Measurements from ENCODE around the gene CRPPA.
"Not testable (repeated sequence)": the region's sequence is repeated elsewhere in the genome, so short reads cannot be mapped to it uniquely, and the experiment has no call there.

The CRPPA gene

GRCh38 chr7:16450366-16450765 is 29.0 kb upstream of the CRPPA start:
- Histone ChIP-seq H3K27me3 (ENCODE audit: insufficient read depth, low read length) (no peaks in the 10 kb centered on the region), H2BK5ac (ENCODE audit: low read depth, low read length, poor library complexity) (no peak overlapping the region), H3K4me1 (ENCODE audit: control insufficient read depth in 1 of 2, insufficient read depth in 2 of 2, low read length in 2 of 2) (no peaks in the 10 kb centered on the region), H3K9ac (ENCODE audit: low read length) (no peak overlapping the region), H2AK5ac (ENCODE audit: low read length) (no peak overlapping the region), H3K4me3 (ENCODE audit: low read depth, low read length) (no peak overlapping the region), H3K36me3 (ENCODE audit: control insufficient read depth in 1 of 2, insufficient read depth in 2 of 2, low read length in 2 of 2) (no peaks in the 10 kb centered on the region), H4K12ac (ENCODE audit: low read depth, low read length) (no peak overlapping the region), H3K14ac (ENCODE audit: low read length) (no peak overlapping the region), H2AFZ (ENCODE audit: insufficient read depth, low read length, poor library complexity) (no peak overlapping the region), H2BK120ac (ENCODE audit: insufficient read depth, low read length, poor library complexity) (no peak overlapping the region), H3K23ac (ENCODE audit: low read length) (no peak overlapping the region), H3K9me3 (ENCODE audit: insufficient read depth, low read depth, low read length) (no peaks in the 10 kb centered on the region), H3K4me2 (ENCODE audit: low read length) (no peak overlapping the region), H3K79me2 (ENCODE audit: control insufficient read depth, insufficient read depth, low read length, poor library complexity) (no peaks in the 10 kb centered on the region), H2BK12ac (ENCODE audit: low read length) (no peak overlapping the region), H3K27ac (ENCODE audit: low read depth, low read length) (no peak overlapping the region), H4K91ac (ENCODE audit: low read depth, low read length) (no peak overlapping the region), H3K18ac (ENCODE audit: low read length) (no peak overlapping the region), H3K4ac (ENCODE audit: low read depth, low read length) (no peak overlapping the region), H3K79me1 (ENCODE audit: low read length) (no peaks in the 10 kb centered on the region), H4K8ac (ENCODE audit: low read depth, low read length) (no peak overlapping the region)
- no peak for DNase-seq
- WGBS (ENCODE audit: extremely low coverage, insufficient coverage, insufficient read length): no CpG with 5 or more reads among the region's 6 CpGs

DNA sequence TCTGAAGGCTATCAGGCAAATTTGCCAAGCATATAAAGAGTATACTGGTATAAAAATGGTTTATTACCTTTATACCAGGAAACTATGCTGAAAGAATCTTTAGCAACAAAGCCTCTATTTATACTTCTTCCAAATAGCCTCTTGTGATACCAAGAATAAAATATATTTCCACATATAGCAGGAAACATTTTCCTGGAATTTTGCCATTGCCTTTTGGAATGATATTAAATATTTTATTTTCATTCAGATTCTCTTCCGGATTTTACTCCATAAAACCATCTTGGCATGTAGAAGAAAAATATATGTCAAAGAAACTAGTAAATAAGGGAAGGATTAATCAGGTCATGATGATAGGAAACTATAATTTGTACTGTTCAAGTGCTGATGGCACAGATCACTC is 26.5 kb upstream of the CRPPA start:
- no peaks in the 10 kb centered on the region for H3K79me2 ChIP-seq (ENCODE audit: control insufficient read depth, insufficient read depth, low read length, poor library complexity)
- H3K27ac ChIP-seq (ENCODE audit: low read depth, low read length): no peak overlapping the region
- H3K27me3 ChIP-seq (ENCODE audit: insufficient read depth, low read length): no peaks in the 10 kb centered on the region
- no peak overlapping the region for H4K8ac ChIP-seq (ENCODE audit: low read depth, low read length)
- H3K4me3 ChIP-seq (ENCODE audit: low read depth, low read length): no peak overlapping the region
- H3K79me1 ChIP-seq (ENCODE audit: low read length): no peaks in the 10 kb centered on the region
- no peak overlapping the region for H2AFZ ChIP-seq (ENCODE audit: insufficient read depth, low read length, poor library complexity)
- H3K18ac ChIP-seq (ENCODE audit: low read length): no peak overlapping the region
- H4K12ac ChIP-seq (ENCODE audit: low read depth, low read length): no peak overlapping the region
- no peak overlapping the region for H3K23ac ChIP-seq (ENCODE audit: low read length)
- H3K9ac ChIP-seq (ENCODE audit: low read length): no peak overlapping the region
- H3K36me3 ChIP-seq (ENCODE audit: control insufficient read depth in 1 of 2, insufficient read depth in 2 of 2, low read length in 2 of 2): no peaks in the 10 kb centered on the region
- no peak overlapping the region for H4K91ac ChIP-seq (ENCODE audit: low read depth, low read length)
- H2AK5ac ChIP-seq (ENCODE audit: low read length): no peak overlapping the region
- DNase-seq: no peak
- H2BK12ac ChIP-seq (ENCODE audit: low read length): no peak overlapping the region
- no peak overlapping the region for H3K14ac ChIP-seq (ENCODE audit: low read length)
- no peaks in the 10 kb centered on the region for H3K9me3 ChIP-seq (ENCODE audit: insufficient read depth, low read depth, low read length)
- H3K4ac ChIP-seq (ENCODE audit: low read depth, low read length): no peak overlapping the region
- H3K4me2 ChIP-seq (ENCODE audit: low read length): no peak overlapping the region
- H3K4me1 ChIP-seq (ENCODE audit: control insufficient read depth in 1 of 2, insufficient read depth in 2 of 2, low read length in 2 of 2): no peaks in the 10 kb centered on the region
- no peak overlapping the region for H2BK120ac ChIP-seq (ENCODE audit: insufficient read depth, low read length, poor library complexity)
- no peak overlapping the region for H2BK5ac ChIP-seq (ENCODE audit: low read depth, low read length, poor library complexity)
- WGBS (ENCODE audit: extremely low coverage, insufficient coverage, insufficient read length): no CpG with 5 or more reads among the region's 1 CpG

DNA sequence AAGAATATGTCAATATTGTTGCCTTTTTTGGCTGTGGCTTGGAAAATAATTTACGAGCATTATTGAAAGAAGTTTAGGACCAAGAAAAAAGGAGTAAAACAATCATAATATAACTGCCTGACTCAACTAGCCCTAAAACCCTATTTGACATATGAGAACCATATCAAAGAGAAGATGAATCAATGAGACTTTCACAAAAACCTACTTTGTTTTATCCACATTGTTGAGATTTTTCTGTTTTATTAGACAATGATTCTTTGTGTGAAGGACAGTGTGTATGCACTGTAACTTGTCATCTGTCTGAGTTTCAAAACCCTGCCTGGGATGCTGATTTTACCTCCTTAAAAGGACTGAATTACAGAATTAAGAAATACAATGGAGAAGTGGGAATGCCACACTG is 25.2 kb upstream of the CRPPA start:
- no peak overlapping the region for H3K4me2 ChIP-seq (ENCODE audit: low read length)

DNA sequence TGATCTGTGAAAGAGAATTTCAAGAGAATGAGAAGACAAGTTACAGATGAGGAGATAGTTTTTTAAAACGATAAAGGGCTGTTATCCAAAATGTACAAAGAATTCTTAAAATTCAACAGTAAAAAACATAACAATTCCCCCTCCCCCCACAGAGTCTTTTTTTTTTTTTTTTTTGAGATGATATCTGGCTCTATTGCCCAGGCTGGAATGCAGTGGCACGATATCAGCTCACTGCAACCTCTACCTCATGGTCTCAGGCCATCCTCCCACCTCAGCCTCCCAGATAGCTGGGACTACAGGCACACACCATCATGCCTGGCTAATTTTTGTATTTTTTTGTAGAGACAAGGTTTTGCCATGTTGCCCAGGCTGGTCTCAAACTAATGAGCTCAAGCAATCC is 22.5 kb upstream of the CRPPA start:
- not testable (repeated sequence) for H3K4ac ChIP-seq (ENCODE audit: low read depth, low read length); H3K79me2 ChIP-seq (ENCODE audit: control insufficient read depth, insufficient read depth, low read length, poor library complexity); H3K27me3 ChIP-seq (ENCODE audit: insufficient read depth, low read length); H2AK5ac ChIP-seq (ENCODE audit: low read length); H4K8ac ChIP-seq (ENCODE audit: low read depth, low read length); H4K91ac ChIP-seq (ENCODE audit: low read depth, low read length); DNase-seq; H3K9ac ChIP-seq (ENCODE audit: low read length); H3K14ac ChIP-seq (ENCODE audit: low read length); H2AFZ ChIP-seq (ENCODE audit: insufficient read depth, low read length, poor library complexity); H2BK120ac ChIP-seq (ENCODE audit: insufficient read depth, low read length, poor library complexity); H3K79me1 ChIP-seq (ENCODE audit: low read length); H3K4me1 ChIP-seq (ENCODE audit: control insufficient read depth in 1 of 2, insufficient read depth in 2 of 2, low read length in 2 of 2); H3K4me2 ChIP-seq (ENCODE audit: low read length); H3K23ac ChIP-seq (ENCODE audit: low read length); H3K27ac ChIP-seq (ENCODE audit: low read depth, low read length); H3K9me3 ChIP-seq (ENCODE audit: insufficient read depth, low read depth, low read length); H2BK5ac ChIP-seq (ENCODE audit: low read depth, low read length, poor library complexity); H2BK12ac ChIP-seq (ENCODE audit: low read length); H3K18ac ChIP-seq (ENCODE audit: low read length); H3K36me3 ChIP-seq (ENCODE audit: control insufficient read depth in 1 of 2, insufficient read depth in 2 of 2, low read length in 2 of 2); H4K12ac ChIP-seq (ENCODE audit: low read depth, low read length); H3K4me3 ChIP-seq (ENCODE audit: low read depth, low read length)
- no CpG with 5 or more reads among the region's 2 CpGs for WGBS (ENCODE audit: extremely low coverage, insufficient coverage, insufficient read length)

More for the DNA sequence above, 25.2 kb upstream of the CRPPA start:
- H2AFZ ChIP-seq (ENCODE audit: insufficient read depth, low read length, poor library complexity): no peak overlapping the region
- H3K79me2 ChIP-seq (ENCODE audit: control insufficient read depth, insufficient read depth, low read length, poor library complexity): no peaks in the 10 kb centered on the region
- H3K79me1 ChIP-seq (ENCODE audit: low read length): no peaks in the 10 kb centered on the region
- no CpG with 5 or more reads among the region's 1 CpG for WGBS (ENCODE audit: extremely low coverage, insufficient coverage, insufficient read length)
- no peak overlapping the region for H3K4me3 ChIP-seq (ENCODE audit: low read depth, low read length)
- no peak overlapping the region for H3K14ac ChIP-seq (ENCODE audit: low read length)
- H2BK120ac ChIP-seq (ENCODE audit: insufficient read depth, low read length, poor library complexity): no peak overlapping the region
- H3K27me3 ChIP-seq (ENCODE audit: insufficient read depth, low read length): no peaks in the 10 kb centered on the region
- H3K36me3 ChIP-seq (ENCODE audit: control insufficient read depth in 1 of 2, insufficient read depth in 2 of 2, low read length in 2 of 2): no peaks in the 10 kb centered on the region
- H3K4ac ChIP-seq (ENCODE audit: low read depth, low read length): no peak overlapping the region
- no peak overlapping the region for H4K12ac ChIP-seq (ENCODE audit: low read depth, low read length)
- H2BK12ac ChIP-seq (ENCODE audit: low read length): no peak overlapping the region
- no peak overlapping the region for H4K8ac ChIP-seq (ENCODE audit: low read depth, low read length)
- H2AK5ac ChIP-seq (ENCODE audit: low read length): no peak overlapping the region
- no peak for DNase-seq
- H3K18ac ChIP-seq (ENCODE audit: low read length): no peak overlapping the region
- H3K27ac ChIP-seq (ENCODE audit: low read depth, low read length): no peak overlapping the region
- no peak overlapping the region for H4K91ac ChIP-seq (ENCODE audit: low read depth, low read length)
- H3K9ac ChIP-seq (ENCODE audit: low read length): no peak overlapping the region
- H3K4me1 ChIP-seq (ENCODE audit: control insufficient read depth in 1 of 2, insufficient read depth in 2 of 2, low read length in 2 of 2): no peaks in the 10 kb centered on the region
- no peak overlapping the region for H2BK5ac ChIP-seq (ENCODE audit: low read depth, low read length, poor library complexity)
- no peaks in the 10 kb centered on the region for H3K9me3 ChIP-seq (ENCODE audit: insufficient read depth, low read depth, low read length)
- no peak overlapping the region for H3K23ac ChIP-seq (ENCODE audit: low read length)

GRCh38 chr7:16438988-16439387 is 17.6 kb upstream of the CRPPA start:
- Histone ChIP-seq H3K23ac (ENCODE audit: low read length) (no peak overlapping the region), H3K18ac (ENCODE audit: low read length) (no peak overlapping the region)

More at GRCh38 chr7:16438988-16439387, 17.6 kb upstream of the CRPPA start:
- Histone ChIP-seq H2AK5ac (ENCODE audit: low read length) (no peak overlapping the region), H3K27ac (ENCODE audit: low read depth, low read length) (no peak overlapping the region), H4K12ac (ENCODE audit: low read depth, low read length) (no peak overlapping the region), H3K27me3 (ENCODE audit: insufficient read depth, low read length) (no peaks in the 10 kb centered on the region), H3K79me2 (ENCODE audit: control insufficient read depth, insufficient read depth, low read length, poor library complexity) (no peaks in the 10 kb centered on the region), H3K9me3 (ENCODE audit: insufficient read depth, low read depth, low read length) (no peaks in the 10 kb centered on the region), H3K9ac (ENCODE audit: low read length) (no peak overlapping the region), H3K4me3 (ENCODE audit: low read depth, low read length) (no peak overlapping the region), H3K36me3 (ENCODE audit: control insufficient read depth in 1 of 2, insufficient read depth in 2 of 2, low read length in 2 of 2) (no peaks in the 10 kb centered on the region), H2AFZ (ENCODE audit: insufficient read depth, low read length, poor library complexity) (no peak overlapping the region), H3K4me1 (ENCODE audit: control insufficient read depth in 1 of 2, insufficient read depth in 2 of 2, low read length in 2 of 2) (no peaks in the 10 kb centered on the region), H3K79me1 (ENCODE audit: low read length) (no peaks in the 10 kb centered on the region), H3K4ac (ENCODE audit: low read depth, low read length) (no peak overlapping the region), H4K91ac (ENCODE audit: low read depth, low read length) (no peak overlapping the region), H4K8ac (ENCODE audit: low read depth, low read length) (no peak overlapping the region), H2BK120ac (ENCODE audit: insufficient read depth, low read length, poor library complexity) (no peak overlapping the region), H2BK12ac (ENCODE audit: low read length) (no peak overlapping the region), H3K14ac (ENCODE audit: low read length) (no peak overlapping the region), H3K4me2 (ENCODE audit: low read length) (no peak overlapping the region), H2BK5ac (ENCODE audit: low read depth, low read length, poor library complexity) (no peak overlapping the region)
- DNase-seq: no peak
